NCI-H2227 (cell line): ENCODE measurements around the gene ALOXE3.
"Not testable (repeated sequence)": the region's sequence is repeated elsewhere in the genome, so short reads cannot be mapped to it uniquely, and the experiment has no call there.

Source experiments
- DNase-seq: peaks from one replicate; lab custom pipeline; 2025; ENCODE audit not compliant: unreplicated experiment; lab: John Stamatoyannopoulos, UW

The ALOXE3 gene

DNA sequence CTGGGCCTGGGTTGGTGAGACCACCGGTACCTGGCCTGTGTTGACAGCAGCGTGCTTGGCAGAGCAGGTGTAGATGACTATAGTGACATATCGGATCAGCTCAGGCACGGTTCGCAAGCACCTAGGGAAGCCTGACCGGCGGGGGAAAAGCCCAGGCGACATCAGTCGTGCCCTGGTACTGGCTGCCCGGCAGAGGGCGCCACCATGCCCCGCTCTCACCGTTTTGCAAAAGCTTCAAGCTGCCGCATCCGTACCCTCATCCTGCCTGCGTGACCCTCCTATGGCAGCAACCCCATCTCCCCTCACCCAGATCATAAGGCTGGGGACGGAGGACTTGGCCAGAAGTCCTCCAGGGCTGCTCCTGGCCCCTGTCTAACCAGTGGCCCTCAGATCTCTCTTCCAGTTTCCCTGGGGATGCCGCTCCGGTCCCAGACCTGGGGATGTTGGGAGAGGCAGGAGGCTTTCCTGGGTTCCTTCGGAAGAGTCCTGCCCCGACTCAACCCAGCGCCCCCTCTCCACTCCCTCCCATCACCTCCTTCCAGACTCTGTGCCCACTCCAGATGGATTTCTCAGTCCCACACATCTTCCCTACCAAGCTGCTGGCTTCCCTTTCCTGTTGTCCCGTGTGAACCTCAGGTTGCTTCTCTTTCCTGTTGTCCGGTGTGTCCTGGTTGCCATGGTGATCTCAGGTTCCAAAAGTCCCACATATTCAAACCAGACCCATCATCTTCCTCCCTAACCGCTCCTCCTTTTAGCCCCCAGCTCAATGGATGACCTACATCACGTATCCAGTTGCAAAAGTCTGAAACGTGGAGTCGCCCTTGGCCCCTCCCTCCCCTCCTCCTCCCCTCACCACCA lies 44.5 kb downstream of the ALOXE3 start:
- DNase-seq: peak; percentile 65

DNA sequence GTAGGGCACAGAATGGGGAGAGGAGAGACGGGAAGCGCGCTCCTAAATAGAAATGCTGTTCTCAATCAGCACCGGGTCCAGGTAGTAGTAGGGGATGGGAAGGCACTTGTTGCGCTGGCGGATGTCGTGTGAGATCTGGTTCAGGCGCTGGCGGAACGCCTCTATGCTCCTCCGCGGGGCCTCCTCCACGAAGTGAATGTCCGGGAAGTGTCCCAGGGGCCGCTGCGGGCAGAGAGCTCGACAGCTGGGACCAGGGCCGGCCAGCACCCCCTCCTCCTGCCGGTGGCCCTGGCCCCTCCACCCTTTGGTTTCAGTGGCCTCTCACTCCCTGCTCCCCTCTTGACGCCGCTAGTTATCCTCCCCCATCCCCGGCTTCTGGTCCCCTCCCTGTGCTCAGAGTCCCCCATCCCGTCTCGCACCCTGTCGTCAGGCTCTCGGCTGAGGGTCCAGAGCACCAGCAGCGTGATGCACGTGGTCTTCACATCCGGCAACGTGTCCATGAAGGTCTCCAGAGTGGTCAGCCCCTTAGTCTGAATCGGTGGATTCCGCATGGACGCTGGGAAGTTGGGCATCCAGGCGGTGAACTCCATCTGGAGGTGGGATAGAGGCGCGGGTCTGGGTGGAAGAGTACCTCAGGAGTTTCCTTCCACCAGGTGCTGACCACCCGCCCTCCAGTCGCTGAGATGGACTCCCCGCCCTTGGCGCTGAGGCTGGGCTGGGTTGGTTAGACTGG lies 45.4 kb downstream of the ALOXE3 start:
- no peak for DNase-seq

DNA sequence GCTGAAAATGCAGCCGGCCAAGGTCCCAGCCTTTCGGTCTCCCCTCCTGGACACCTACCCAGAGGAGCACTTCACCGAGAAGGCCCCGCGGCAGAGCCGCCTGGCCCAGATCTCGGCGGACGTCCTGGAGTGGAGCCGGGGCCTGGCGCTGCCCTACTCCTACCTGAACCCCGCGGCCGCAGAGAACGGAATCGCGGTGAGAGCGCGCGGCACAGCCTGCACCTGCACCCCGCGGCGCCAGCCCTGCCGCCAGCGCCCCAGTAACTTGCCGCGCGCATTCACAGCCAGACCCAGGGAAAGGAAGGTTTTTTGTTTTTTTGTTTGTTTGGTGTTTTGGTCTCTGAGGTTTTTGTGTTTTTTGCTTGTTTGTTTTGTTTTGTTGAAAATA lies 46.0 kb downstream of the ALOXE3 start:
- DNase-seq: no peak

DNA sequence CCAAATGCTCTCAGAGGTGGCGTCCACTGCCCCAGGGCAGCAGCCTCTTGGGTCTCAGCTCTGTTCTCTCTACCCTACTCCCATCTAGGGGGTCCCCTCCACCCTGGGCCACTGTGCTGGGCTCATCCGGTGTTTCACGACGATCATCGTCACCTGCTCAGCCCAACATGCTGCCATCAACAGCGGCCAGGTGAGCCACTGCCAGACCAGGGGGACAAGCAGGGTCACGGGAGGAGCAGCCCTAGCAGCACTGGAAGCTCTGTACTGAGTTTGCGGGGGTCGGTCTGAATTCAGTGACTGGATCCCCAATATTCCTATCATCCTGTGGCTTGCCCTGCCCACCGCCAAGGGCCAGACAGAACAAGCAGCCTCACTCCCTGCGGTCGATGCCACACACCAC lies 46.8 kb downstream of the ALOXE3 start:
- DNase-seq: no peak

DNA sequence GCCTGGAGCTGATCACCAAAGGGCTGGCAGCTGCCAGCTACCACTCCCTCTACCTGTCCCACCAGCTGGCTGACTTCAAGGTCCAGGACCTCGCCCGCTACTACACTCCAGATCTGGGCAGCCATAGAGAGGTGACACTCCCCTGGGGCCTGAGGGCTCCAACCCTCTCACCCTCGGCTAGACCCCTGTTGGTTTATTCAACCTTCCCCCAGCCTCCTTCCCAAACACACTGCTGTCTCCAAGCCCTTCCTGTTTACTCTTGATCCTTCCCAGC lies 48.8 kb downstream of the ALOXE3 start:
- DNase-seq: no peak

DNA sequence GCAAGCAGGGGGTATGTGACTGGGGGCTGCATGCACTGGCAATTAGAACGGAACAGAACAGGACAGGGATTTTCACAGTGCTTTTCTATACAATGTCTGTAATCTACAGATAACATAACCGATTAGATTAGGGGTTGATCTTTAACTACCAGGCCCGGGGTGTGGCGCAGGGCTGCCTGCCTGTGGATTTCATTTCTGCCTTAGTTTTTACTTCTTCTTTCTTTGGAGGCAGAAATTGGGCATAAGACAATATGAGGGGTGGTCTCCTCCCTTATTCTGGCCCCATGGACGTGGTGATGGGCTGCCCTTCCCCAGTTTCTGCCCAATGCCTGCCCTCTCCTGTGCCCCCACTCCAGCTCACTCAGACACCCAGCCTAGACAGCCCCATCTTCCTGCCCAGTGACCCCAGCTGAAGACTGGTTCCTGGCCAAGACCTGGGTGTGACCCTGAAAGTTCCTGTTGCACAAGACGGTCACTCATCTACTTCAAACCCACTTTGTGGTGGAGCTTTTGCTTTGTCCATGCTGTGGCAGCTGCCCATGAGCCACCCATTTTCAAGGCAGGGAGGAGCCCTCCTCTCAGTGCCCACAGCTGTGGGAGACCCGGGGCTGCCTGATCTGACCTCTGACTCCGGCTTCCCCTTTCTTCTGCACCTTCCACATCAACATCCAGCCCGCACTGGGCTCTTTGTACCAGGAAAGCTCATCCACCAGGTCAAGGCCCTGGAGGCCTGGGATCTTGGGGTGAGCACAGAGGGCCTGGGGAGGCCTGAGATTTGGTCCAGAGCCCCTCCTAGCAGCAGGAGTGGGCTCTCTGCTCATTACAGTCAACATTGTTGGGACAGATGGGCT lies 49.4 kb downstream of the ALOXE3 start:
- DNase-seq: no peak

DNA sequence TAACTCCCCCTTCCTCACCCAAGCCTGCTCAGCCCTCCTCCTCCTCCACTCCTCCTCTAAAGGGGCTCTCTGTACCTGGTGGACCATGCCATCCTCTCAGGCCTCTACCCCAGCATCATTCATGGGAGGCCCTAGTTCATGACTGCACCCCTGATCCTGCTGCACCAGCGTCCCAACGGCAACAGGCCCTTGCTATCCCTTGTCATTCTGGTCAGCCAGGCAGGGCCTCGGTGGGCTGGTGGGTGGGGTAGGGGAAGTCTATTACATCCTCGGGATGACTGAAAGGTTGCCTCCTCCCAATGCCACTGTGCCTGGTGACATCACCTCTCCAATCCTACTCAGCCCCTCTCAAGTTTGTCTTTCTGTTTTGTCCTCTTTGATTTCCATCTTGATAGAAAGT lies 50.5 kb downstream of the ALOXE3 start:
- DNase-seq: no peak

DNA sequence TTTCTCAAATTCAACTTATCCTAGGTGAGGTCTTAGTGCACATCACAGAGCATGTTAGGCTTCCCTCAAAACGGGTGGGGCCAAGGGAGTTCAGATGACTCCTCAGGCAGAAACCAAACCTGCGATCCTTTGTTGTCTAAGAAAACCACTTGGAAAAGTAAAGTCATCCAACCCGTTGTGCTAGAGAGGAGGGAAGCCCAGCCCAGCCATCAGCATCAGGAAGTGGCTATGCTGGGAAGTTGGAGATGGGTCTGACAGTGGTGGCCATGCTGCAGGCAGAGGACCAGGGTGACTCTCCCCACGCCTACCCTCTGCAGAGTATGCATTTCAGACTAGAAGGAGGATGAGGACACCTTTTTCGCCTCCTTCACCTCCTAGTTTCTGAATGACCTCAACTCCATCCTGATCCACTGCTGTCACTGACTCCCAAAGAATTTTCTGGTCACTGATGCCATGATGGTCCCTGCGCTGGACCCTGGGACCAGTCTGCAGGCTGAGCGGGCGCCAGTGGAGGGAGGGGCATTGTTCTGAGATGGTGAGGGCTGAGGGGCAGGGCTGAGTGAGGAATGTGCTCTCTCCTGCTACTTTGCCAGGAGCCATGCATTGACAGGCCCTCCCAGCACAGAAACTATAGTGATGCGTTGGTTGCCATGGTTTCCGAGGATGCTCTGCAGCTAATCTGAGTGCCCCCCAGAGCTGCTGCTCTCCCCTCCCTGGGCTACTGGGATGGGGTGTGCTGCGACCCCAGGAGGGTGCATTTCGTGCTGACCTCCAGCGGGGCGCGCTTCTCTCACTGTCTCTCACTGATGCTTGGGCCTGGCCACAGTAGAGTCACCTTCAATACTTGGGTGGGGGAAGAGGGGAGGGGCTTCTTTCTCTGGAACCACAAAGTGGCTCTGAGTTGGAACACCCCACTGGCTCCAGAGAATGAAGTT lies 51.2 kb downstream of the ALOXE3 start:
- no peak for DNase-seq

DNA sequence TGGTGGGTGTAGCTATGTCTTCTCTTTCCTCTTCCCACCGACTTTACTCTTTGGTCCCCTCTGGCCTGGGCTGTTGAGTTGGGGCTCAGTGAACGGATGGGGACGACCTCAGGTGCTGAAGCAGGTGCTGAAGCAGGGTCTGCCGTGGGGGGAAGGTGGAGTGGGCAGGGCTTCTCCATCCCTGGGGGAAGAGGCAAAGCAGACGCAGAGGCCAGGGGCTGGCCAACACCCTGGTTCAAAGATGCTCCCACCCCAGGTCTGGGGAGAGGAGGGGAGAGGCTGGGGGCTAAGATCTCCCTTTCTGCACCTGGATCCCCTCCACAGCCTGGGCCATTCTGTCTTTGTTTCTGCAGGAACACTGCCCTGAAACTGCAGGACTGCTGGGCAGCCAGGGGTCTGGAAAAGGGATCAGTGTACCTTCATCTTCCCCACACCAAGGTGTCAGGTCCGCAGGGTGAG lies 53.7 kb downstream of the ALOXE3 start:
- no peak for DNase-seq

DNA sequence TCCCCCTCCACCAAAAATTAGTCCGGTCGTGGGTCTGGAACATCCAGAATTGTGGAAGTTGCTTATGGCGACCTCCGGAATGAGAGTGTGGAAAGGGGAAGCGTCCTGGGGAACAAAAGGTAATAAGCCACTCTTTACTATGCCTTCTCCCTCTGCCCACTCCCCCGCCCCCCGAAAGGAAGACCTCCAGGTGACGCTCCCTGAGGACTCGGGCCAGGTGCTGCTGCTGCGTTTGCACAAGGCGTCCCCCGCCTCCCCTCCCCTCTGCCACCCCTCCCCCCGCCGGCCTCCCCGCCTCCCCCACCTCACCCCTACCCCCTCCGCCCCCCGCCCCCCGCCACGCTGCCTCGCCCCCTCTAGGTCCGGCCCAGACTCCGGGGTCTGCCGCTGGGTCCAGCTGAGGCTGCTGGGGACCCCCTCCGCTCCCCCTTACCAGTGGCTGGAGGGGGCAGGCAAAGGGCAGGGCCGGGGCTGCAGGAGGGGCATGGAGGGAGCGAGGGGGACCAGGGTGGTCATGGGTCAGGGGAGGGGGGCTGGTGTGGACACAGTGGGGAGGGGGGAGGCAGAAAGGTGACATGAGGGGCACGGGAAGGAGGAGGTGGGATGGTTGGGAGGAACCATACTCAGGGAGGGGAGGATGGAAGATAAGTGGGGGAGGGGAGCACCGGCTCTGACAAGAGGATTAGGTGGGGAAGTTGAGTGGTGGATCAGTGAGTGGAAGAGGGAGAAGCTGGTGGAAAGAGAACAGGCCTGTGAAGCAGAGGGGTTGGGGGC lies 54.4 kb downstream of the ALOXE3 start:
- no peak for DNase-seq

DNA sequence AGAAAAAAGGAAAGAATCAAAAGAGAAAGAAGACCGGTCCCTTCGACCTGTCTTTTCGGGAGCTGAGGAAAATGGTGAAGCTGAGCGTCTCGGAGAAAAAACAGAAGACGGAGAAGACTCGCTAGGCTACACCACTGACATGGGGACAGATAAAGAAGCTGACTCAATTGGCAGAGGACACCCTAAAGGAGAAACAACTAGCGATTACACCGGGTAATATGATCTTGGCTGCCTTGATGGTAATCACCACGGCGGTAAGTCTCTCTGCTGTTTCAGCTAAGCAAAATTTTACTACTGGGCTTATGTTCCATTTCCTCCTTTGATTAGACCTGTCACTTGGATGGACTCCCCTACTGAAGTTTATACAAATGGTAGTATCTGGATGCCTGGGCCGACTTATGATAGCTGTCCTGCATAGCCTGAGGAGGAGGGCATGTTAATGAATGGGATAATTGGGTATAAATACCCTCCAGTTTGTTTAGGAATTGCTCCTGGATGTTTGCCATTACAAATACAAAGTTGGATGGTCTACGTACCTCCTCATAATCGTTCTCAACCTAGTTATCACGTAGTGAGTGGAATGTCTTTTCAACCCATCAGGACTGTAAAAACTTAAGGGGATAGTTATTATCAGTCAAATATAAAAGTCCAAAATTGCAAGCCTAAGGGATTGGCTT lies 55.4 kb downstream of the ALOXE3 start:
- no peak for DNase-seq

DNA sequence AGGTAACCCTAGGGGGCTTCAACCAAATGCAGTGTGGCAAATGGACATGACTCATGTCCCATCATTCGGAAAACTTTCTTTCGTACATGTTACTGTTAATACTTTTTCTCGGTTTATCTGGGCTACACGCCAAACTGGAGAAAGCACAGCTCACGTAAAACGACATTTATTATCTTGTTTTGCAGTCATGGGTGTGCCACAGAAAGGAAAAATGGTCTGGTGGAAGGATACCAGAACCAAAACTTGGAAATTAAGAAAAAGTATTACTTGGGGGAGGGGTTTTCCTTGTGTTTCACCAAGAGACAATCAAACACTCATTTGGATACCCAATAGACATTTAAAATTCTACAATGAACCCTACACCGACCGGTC lies 55.9 kb downstream of the ALOXE3 start:
- no peak for DNase-seq

DNA sequence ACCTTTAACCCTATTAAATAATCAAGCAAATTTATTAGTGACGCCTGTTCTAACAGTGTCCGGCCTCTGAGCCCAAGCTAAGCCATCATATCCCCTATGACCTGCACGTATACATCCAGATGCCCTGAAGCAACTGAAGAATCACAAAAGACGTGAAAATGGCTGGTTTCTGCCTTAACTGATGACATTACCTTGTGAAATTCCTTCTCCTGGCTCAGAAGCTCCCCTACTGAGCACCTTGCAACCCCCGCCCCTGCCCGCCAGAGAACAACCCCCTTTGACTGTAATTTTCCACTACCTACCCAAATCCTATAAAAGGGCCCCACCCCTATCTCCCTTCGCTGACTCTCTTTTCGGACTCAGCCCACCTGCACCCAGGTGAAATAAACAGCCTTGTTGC lies 56.5 kb downstream of the ALOXE3 start:
- DNase-seq: not testable (repeated sequence)

DNA sequence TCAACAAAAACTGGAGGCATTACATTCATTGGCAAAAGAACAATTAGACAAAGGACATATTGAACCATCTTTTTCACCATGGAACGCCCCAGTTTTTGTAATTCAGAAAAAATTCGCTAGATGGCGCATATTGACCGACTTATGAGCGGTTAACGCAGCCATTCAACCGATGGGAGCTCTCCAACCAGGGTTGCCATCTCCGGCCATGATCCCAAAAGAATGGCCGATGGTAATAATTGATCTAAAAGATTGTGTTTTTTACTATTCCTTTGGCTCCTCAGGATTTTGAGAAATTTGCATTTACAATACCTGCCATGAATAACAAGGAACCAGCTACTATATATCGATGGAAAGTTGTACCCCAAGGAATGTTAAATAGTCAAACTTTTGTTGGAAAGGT lies 58.0 kb downstream of the ALOXE3 start:
- peak; percentile 84 for DNase-seq

DNA sequence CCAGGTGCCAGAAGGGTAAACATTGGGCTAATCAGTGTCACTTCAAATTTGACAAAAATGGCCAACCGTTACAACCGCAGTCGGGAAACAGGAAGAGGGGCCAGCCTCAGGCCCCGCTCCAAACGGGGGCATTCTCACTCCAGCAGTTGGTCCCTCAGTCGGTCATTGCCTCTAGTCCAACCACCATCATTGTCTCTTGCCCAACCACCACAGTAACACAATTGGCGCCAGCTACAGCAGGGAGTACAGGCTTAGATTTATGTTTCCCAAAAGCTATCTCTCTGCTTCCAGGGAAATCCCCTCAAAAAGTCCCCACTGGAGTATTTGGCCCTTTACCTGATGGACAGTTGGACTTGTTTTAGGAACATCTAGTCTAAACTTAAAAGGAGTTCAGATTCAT lies 59.2 kb downstream of the ALOXE3 start:
- DNase-seq: no peak

DNA sequence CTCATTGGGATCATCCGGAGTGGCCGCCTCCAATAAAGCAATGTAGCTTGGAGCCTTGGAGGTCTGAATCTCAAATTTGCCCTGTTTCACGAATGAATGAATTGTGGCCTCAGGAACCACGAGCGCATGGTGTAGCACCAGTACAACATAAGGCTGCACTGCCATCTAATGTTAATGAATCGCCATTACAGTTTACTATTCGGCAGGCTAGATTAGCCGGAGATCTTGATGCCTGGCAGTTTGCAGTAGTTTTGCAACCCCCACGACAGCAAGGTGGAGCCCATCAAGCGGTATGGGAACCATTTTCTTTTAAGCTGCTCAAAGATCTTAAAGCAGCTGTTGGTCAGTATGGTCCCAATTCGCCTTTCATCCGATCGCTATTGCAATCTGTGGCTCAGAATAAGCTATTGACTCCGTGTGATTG lies 60.6 kb downstream of the ALOXE3 start:
- peak; percentile 87 for DNase-seq

DNA sequence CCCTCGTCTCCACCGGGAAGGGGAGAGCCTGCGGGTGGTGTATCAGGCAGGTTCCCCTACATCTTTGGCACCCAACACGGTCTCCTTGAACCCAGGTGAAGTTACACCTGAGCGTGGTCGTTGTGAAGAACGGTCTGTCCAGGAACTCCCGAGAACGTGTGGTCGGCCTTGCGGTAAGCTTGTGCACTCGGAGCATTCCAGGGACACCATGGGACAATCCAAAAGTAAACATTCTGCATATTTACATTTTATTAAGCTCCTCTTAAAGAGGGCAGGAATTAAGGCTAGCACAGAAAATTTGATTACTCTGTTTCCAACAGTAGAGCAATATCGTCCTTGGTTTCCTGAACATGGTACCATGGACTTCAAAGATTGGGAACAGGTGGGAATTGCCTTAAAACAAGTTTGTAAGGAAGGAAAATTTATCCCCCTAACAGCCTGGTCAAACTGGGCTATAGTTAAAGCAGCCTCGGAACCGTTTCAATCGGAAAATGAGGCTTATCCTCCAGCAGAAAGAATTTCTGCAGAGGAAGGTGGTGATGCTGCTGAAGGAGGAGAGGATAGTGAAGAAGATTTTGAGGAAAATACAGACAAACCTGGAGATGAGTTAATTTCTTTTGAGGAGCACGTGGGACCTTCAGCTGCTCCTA lies 61.2 kb downstream of the ALOXE3 start:
- DNase-seq: no peak

DNA sequence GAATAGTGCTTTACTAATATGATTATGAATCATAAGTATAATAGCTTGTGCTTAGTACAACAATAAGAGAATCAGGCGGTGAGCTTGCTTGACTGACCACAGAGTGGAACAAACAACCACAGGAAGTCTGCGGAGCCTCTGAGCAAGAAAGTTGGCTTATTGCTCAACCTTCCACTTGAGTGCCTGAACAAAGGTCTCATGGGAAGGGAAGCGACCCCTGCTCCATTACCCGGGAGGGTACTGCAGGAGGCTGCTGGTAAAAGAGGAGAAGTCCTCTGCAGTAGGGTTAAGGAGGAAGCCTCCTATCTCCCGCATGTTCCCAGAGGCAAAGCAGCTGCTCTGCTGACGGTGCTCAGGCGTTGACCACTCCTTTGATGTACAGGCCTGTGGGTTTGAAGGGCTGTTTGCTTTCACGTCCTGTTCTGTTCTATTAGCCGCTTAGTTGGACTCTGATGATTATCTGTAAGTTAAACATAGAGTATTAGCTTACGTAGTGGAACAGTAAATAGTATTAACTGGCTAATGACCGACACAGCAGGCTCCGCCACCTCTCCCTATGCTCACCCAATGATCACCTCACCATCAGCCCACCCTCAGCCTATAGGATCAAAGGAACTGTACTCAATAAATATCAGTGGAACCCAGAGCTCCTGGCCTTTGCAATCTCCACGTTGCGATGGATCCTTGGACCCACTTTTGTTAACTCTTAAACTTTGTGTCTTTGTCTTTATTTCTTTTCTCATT lies 61.9 kb downstream of the ALOXE3 start:
- no peak for DNase-seq
